ENCODE data around the gene FLVCR1. TPM values are rescaled to one million over a fixed set of nuclear protein-coding genes. Genes with fewer than 3 reads are reported as not detected.
"Not testable (repeated sequence)": the region's sequence is repeated elsewhere in the genome, so short reads cannot be mapped to it uniquely, and the experiment has no call there.

FLVCR1 gene
- total RNA-seq, 1 donor from 2014 or later: 18.4 TPM

- H3K9me3 Mint-ChIP-seq (ENCODE audit: unreplicated experiment): no peaks in the 10 kb centered on the region
- H3K4me3 Mint-ChIP-seq (ENCODE audit: unreplicated experiment): no peak overlapping the region
- H3K27ac Mint-ChIP-seq (ENCODE audit: unreplicated experiment): no peak overlapping the region
- peaks cover 9% of the 10 kb centered on the region for H3K4me1 Mint-ChIP-seq (ENCODE audit: unreplicated experiment)
- no peaks in the 10 kb centered on the region for H3K27me3 Mint-ChIP-seq (ENCODE audit: unreplicated experiment)
- no peak for DNase-seq (ENCODE audit: low spot score)
- H3K36me3 Mint-ChIP-seq (ENCODE audit: low read depth, unreplicated experiment): peaks cover 9% of the 10 kb centered on the region
- no peak for TF ChIP-seq CTCF (IDR thresholded peaks at IDR 0.05; ENCODE audit: unreplicated experiment)
These were observed 2.9 kb downstream of the FLVCR1 start for GRCh38 chr1:212860713-212861581.

GRCh38 chr1:212862111-212862690 is 4.1 kb downstream of the FLVCR1 start:
- no peak for TF ChIP-seq CTCF (IDR thresholded peaks at IDR 0.05; ENCODE audit: unreplicated experiment)
- no peaks in the 10 kb centered on the region for H3K9me3 Mint-ChIP-seq (ENCODE audit: unreplicated experiment)
- DNase-seq (ENCODE audit: low spot score): no peak
- H3K4me3 Mint-ChIP-seq (ENCODE audit: unreplicated experiment): no peak overlapping the region
- H3K27ac Mint-ChIP-seq (ENCODE audit: unreplicated experiment): no peak overlapping the region
- H3K36me3 Mint-ChIP-seq (ENCODE audit: low read depth, unreplicated experiment): peaks cover 9% of the 10 kb centered on the region
- H3K4me1 Mint-ChIP-seq (ENCODE audit: unreplicated experiment): peaks cover 9% of the 10 kb centered on the region
- H3K27me3 Mint-ChIP-seq (ENCODE audit: unreplicated experiment): no peaks in the 10 kb centered on the region

DNA sequence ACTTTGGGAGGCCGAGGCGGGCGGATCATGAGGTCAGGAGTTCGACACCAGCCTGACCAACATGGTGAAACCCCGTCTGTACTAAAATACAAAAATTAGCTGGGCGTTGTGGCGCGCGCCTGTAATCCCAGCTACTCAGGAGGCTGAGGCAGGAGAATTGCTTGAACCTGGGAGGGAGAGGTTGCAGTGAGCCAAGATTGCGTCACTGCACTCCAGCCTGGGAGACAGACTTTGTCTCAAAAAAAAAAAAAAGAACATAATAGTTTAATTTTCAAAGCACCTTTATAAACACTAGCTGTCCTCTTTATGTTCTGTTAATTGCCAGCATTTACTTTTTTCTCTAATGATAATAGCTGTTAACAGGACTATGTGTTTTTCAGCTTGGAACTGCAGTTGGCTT is 5.3 kb downstream of the FLVCR1 start:
- not testable (repeated sequence) for H3K9me3 Mint-ChIP-seq (ENCODE audit: unreplicated experiment); H3K36me3 Mint-ChIP-seq (ENCODE audit: low read depth, unreplicated experiment); DNase-seq (ENCODE audit: low spot score); H3K4me3 Mint-ChIP-seq (ENCODE audit: unreplicated experiment); H3K27ac Mint-ChIP-seq (ENCODE audit: unreplicated experiment); H3K4me1 Mint-ChIP-seq (ENCODE audit: unreplicated experiment); H3K27me3 Mint-ChIP-seq (ENCODE audit: unreplicated experiment)

DNA sequence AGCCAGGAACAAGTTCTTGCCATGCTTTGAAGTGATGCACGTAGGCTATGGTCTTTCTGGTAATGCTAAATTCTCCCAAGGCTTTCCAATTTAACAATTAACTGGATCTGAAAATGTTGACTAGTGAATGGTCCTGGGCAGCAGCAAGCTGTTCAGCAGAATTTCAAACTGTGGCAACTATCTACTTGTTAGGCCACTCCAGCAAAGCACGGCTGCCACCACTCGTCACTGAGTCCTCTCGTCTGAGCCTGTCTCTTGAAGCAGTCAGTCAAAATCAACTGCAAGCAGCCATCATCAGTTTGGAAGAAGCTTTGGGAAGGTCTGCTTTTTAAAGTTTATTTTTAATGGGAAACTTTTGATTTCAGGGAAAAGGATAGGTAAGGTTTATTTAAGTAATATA is 6.1 kb downstream of the FLVCR1 start:
- TF ChIP-seq CTCF (IDR thresholded peaks at IDR 0.05; ENCODE audit: unreplicated experiment): no peak
- peaks cover 6% of the 10 kb centered on the region for H3K36me3 Mint-ChIP-seq (ENCODE audit: low read depth, unreplicated experiment)
- peaks cover 2% of the 10 kb centered on the region for H3K4me1 Mint-ChIP-seq (ENCODE audit: unreplicated experiment)
- no peak overlapping the region for H3K27ac Mint-ChIP-seq (ENCODE audit: unreplicated experiment)
- no peaks in the 10 kb centered on the region for H3K9me3 Mint-ChIP-seq (ENCODE audit: unreplicated experiment)
- DNase-seq (ENCODE audit: low spot score): no peak
- no peak overlapping the region for H3K4me3 Mint-ChIP-seq (ENCODE audit: unreplicated experiment)
- H3K27me3 Mint-ChIP-seq (ENCODE audit: unreplicated experiment): no peaks in the 10 kb centered on the region

- Mint-ChIP-seq H3K27ac (ENCODE audit: unreplicated experiment) (no peak overlapping the region), H3K36me3 (ENCODE audit: low read depth, unreplicated experiment) (peaks cover 5% of the 10 kb centered on the region), H3K9me3 (ENCODE audit: unreplicated experiment) (no peaks in the 10 kb centered on the region), H3K4me3 (ENCODE audit: unreplicated experiment) (no peak overlapping the region), H3K27me3 (ENCODE audit: unreplicated experiment) (no peaks in the 10 kb centered on the region), H3K4me1 (ENCODE audit: unreplicated experiment) (peaks cover 9% of the 10 kb centered on the region)
- no peak for DNase-seq (ENCODE audit: low spot score)
- no peak for TF ChIP-seq CTCF (IDR thresholded peaks at IDR 0.05; ENCODE audit: unreplicated experiment)
These were observed 9.1 kb downstream of the FLVCR1 start for GRCh38 chr1:212867192-212867591.
